Measurements from ENCODE around the gene LRRC53.

LRRC53 gene

GRCh38 chr1:74526708-74527107 lies 14.3 kb upstream of the LRRC53 start:
- TF ChIP-seq CREB1 (IDR thresholded peaks at IDR 0.05; ENCODE audit: low read depth): no peak
- TF ChIP-seq TCF12 (IDR thresholded peaks at IDR 0.05; ENCODE audit: low read depth): no peak
- TF ChIP-seq YY1 (IDR thresholded peaks at IDR 0.05; ENCODE audit: low read depth): no peak

- TF ChIP-seq NFIC (IDR thresholded peaks at IDR 0.05) (no peak), TAF1 (IDR thresholded peaks at IDR 0.05; ENCODE audit: low read depth) (no peak), CREB1 (IDR thresholded peaks at IDR 0.05; ENCODE audit: low read depth) (no peak), REST (IDR thresholded peaks at IDR 0.05; ENCODE audit: low read depth) (no peak), CEBPB (IDR thresholded peaks at IDR 0.05) (no peak), EGR1 (IDR thresholded peaks at IDR 0.05) (no peak), MAX (IDR thresholded peaks at IDR 0.05) (no peak), YY1 (IDR thresholded peaks at IDR 0.05; ENCODE audit: low read depth) (no peak), TCF12 (IDR thresholded peaks at IDR 0.05; ENCODE audit: low read depth) (no peak), TEAD4 (IDR thresholded peaks at IDR 0.05) (no peak), EP300 (IDR thresholded peaks at IDR 0.05; ENCODE audit: borderline replicate concordance) (no peak), ZBTB7A (IDR thresholded peaks at IDR 0.05; ENCODE audit: low read depth) (no peak), RAD21 (IDR thresholded peaks at IDR 0.05; ENCODE audit: low read depth) (no peak), USF1 (IDR thresholded peaks at IDR 0.05) (no peak), FOXM1 (IDR thresholded peaks at IDR 0.05; ENCODE audit: borderline replicate concordance, low read depth) (no peak)
These were observed 11.6 kb upstream of the LRRC53 start for GRCh38 chr1:74523873-74524480.

GRCh38 chr1:74522148-74522547 lies 9.7 kb upstream of the LRRC53 start:
- TF ChIP-seq TEAD4 (IDR thresholded peaks at IDR 0.05): no peak
- TF ChIP-seq NFIC (IDR thresholded peaks at IDR 0.05): no peak
- TF ChIP-seq EP300 (IDR thresholded peaks at IDR 0.05; ENCODE audit: borderline replicate concordance): no peak
- no peak for TF ChIP-seq FOXM1 (IDR thresholded peaks at IDR 0.05; ENCODE audit: borderline replicate concordance, low read depth)
- TF ChIP-seq CEBPB (IDR thresholded peaks at IDR 0.05): no peak
- TF ChIP-seq USF1 (IDR thresholded peaks at IDR 0.05): no peak

- no peak for TF ChIP-seq NFIC (IDR thresholded peaks at IDR 0.05)
- no peak for TF ChIP-seq USF1 (IDR thresholded peaks at IDR 0.05)
- no peak for TF ChIP-seq FOXM1 (IDR thresholded peaks at IDR 0.05; ENCODE audit: borderline replicate concordance, low read depth)
- TF ChIP-seq CREB1 (IDR thresholded peaks at IDR 0.05; ENCODE audit: low read depth): no peak
- TF ChIP-seq MAX (IDR thresholded peaks at IDR 0.05): no peak
These were observed 5.2 kb upstream of the LRRC53 start for GRCh38 chr1:74517599-74518051.

GRCh38 chr1:74513411-74514300 lies 1.2 kb upstream of the LRRC53 start:
- TF ChIP-seq REST (IDR thresholded peaks at IDR 0.05; ENCODE audit: low read depth): no peak
- no peak for TF ChIP-seq EGR1 (IDR thresholded peaks at IDR 0.05)
- no peak for TF ChIP-seq CEBPB (IDR thresholded peaks at IDR 0.05)
- TF ChIP-seq EP300 (IDR thresholded peaks at IDR 0.05; ENCODE audit: borderline replicate concordance): no peak
- no peak for TF ChIP-seq CREB1 (IDR thresholded peaks at IDR 0.05; ENCODE audit: low read depth)
- no peak for TF ChIP-seq USF1 (IDR thresholded peaks at IDR 0.05)
- no peak for TF ChIP-seq MAX (IDR thresholded peaks at IDR 0.05)
- no peak for TF ChIP-seq ZBTB7A (IDR thresholded peaks at IDR 0.05; ENCODE audit: low read depth)
- no peak for TF ChIP-seq TCF12 (IDR thresholded peaks at IDR 0.05; ENCODE audit: low read depth)

Measured in Ishikawa (cell line).